IPS-15b (cell line): Measurements from ENCODE around the gene SPAG16.

Experiments
- H3K27me3 ChIP-seq: one replicate; pipeline ENCODE4 v1.6.1; 2013; ENCODE audit warnings: low read length; ENCODE audit not compliant: control insufficient read depth, insufficient read depth
- H3K36me3 ChIP-seq: one replicate; pipeline ENCODE4 v1.6.1; 2013; ENCODE audit warnings: low read length; ENCODE audit not compliant: control insufficient read depth, insufficient read depth
- H3K4me1 ChIP-seq: one replicate; pipeline ENCODE4 v1.6.1; 2013; ENCODE audit warnings: mild to moderate bottlenecking, low read length; ENCODE audit not compliant: control insufficient read depth, insufficient read depth
- H3K4me3 ChIP-seq: one replicate; pipeline ENCODE4 v1.5.1; 2013; ENCODE audit warnings: low read depth, low read length
- H3K9ac ChIP-seq: one replicate; pipeline ENCODE4 v1.6.1; 2013; ENCODE audit warnings: low read depth, mild to moderate bottlenecking, low read length
- H3K9me3 ChIP-seq: one replicate; pipeline ENCODE4 v1.6.1; 2013; ENCODE audit warnings: mild to moderate bottlenecking, low read length; ENCODE audit not compliant: control insufficient read depth, insufficient read depth

The SPAG16 gene

GRCh38 chr2:213248637-213249036 is 35.6 kb upstream of the SPAG16 start:
- Histone ChIP-seq H3K4me1 (peaks cover under 1% of the 10 kb centered on the region), H3K9me3 (no peaks in the 10 kb centered on the region), H3K9ac (no peak overlapping the region), H3K27me3 (no peaks in the 10 kb centered on the region), H3K4me3 (no peak overlapping the region), H3K36me3 (no peaks in the 10 kb centered on the region)

GRCh38 chr2:213249502-213249901 is 34.8 kb upstream of the SPAG16 start:
- no peaks in the 10 kb centered on the region for H3K36me3 ChIP-seq
- H3K9ac ChIP-seq, result no peak overlapping the region
- no peak overlapping the region for H3K4me3 ChIP-seq
- H3K27me3 ChIP-seq, result no peaks in the 10 kb centered on the region
- no peaks in the 10 kb centered on the region for H3K9me3 ChIP-seq
- no peaks in the 10 kb centered on the region for H3K4me1 ChIP-seq

- Histone ChIP-seq H3K9ac (no peak overlapping the region), H3K4me1 (no peaks in the 10 kb centered on the region), H3K4me3 (no peak overlapping the region), H3K27me3 (no peaks in the 10 kb centered on the region), H3K9me3 (no peaks in the 10 kb centered on the region), H3K36me3 (no peaks in the 10 kb centered on the region)
These were observed 32.6 kb upstream of the SPAG16 start for GRCh38 chr2:213251618-213252017.

GRCh38 chr2:213252206-213252605 is 32.1 kb upstream of the SPAG16 start:
- Histone ChIP-seq H3K4me3 (no peak overlapping the region), H3K27me3 (no peaks in the 10 kb centered on the region), H3K9ac (no peak overlapping the region), H3K36me3 (no peaks in the 10 kb centered on the region), H3K4me1 (no peaks in the 10 kb centered on the region), H3K9me3 (no peaks in the 10 kb centered on the region)

GRCh38 chr2:213253162-213253561 is 31.1 kb upstream of the SPAG16 start:
- Histone ChIP-seq H3K9ac (no peak overlapping the region), H3K4me3 (no peak overlapping the region)

GRCh38 chr2:213259266-213259665 is 25.0 kb upstream of the SPAG16 start:
- Histone ChIP-seq H3K4me1 (no peaks in the 10 kb centered on the region), H3K9me3 (no peaks in the 10 kb centered on the region), H3K9ac (no peak overlapping the region), H3K27me3 (no peaks in the 10 kb centered on the region), H3K4me3 (no peak overlapping the region), H3K36me3 (no peaks in the 10 kb centered on the region)

More at GRCh38 chr2:213253162-213253561, 31.1 kb upstream of the SPAG16 start:
- H3K36me3 ChIP-seq, result no peaks in the 10 kb centered on the region
- H3K27me3 ChIP-seq, result no peaks in the 10 kb centered on the region
- H3K9me3 ChIP-seq, result no peaks in the 10 kb centered on the region
- no peaks in the 10 kb centered on the region for H3K4me1 ChIP-seq

GRCh38 chr2:213261237-213261636 is 23.0 kb upstream of the SPAG16 start:
- no peaks in the 10 kb centered on the region for H3K9me3 ChIP-seq
- no peak overlapping the region for H3K4me3 ChIP-seq
- H3K36me3 ChIP-seq, result no peaks in the 10 kb centered on the region
- H3K4me1 ChIP-seq, result no peaks in the 10 kb centered on the region
- H3K27me3 ChIP-seq, result no peaks in the 10 kb centered on the region
- no peak overlapping the region for H3K9ac ChIP-seq

- H3K9ac ChIP-seq, result no peak overlapping the region
These were observed 22.5 kb upstream of the SPAG16 start for GRCh38 chr2:213261715-213262114.

GRCh38 chr2:213265679-213266078 is 18.6 kb upstream of the SPAG16 start:
- H3K4me3 ChIP-seq, result no peak overlapping the region
- no peaks in the 10 kb centered on the region for H3K9me3 ChIP-seq
- no peaks in the 10 kb centered on the region for H3K36me3 ChIP-seq

More at GRCh38 chr2:213261715-213262114, 22.5 kb upstream of the SPAG16 start:
- Histone ChIP-seq H3K4me1 (no peaks in the 10 kb centered on the region), H3K27me3 (no peaks in the 10 kb centered on the region), H3K9me3 (no peaks in the 10 kb centered on the region), H3K36me3 (no peaks in the 10 kb centered on the region), H3K4me3 (no peak overlapping the region)

GRCh38 chr2:213266421-213266820 is 17.8 kb upstream of the SPAG16 start:
- Histone ChIP-seq H3K9ac (no peak overlapping the region), H3K36me3 (no peaks in the 10 kb centered on the region), H3K9me3 (no peaks in the 10 kb centered on the region), H3K4me1 (no peaks in the 10 kb centered on the region), H3K27me3 (no peaks in the 10 kb centered on the region), H3K4me3 (no peak overlapping the region)

More at GRCh38 chr2:213265679-213266078, 18.6 kb upstream of the SPAG16 start:
- Histone ChIP-seq H3K4me1 (no peaks in the 10 kb centered on the region), H3K9ac (no peak overlapping the region), H3K27me3 (no peaks in the 10 kb centered on the region)

- H3K27me3 ChIP-seq, result no peaks in the 10 kb centered on the region
- H3K9me3 ChIP-seq, result no peaks in the 10 kb centered on the region
- no peak overlapping the region for H3K4me3 ChIP-seq
- H3K36me3 ChIP-seq, result no peaks in the 10 kb centered on the region
- no peaks in the 10 kb centered on the region for H3K4me1 ChIP-seq
- no peak overlapping the region for H3K9ac ChIP-seq
These were observed 12.3 kb upstream of the SPAG16 start for GRCh38 chr2:213271947-213272346.

GRCh38 chr2:213274143-213274542 is 10.1 kb upstream of the SPAG16 start:
- H3K4me1 ChIP-seq, result no peaks in the 10 kb centered on the region
- no peak overlapping the region for H3K9ac ChIP-seq
- H3K4me3 ChIP-seq, result no peak overlapping the region
- H3K27me3 ChIP-seq, result no peaks in the 10 kb centered on the region
- no peaks in the 10 kb centered on the region for H3K9me3 ChIP-seq
- no peaks in the 10 kb centered on the region for H3K36me3 ChIP-seq

- no peaks in the 10 kb centered on the region for H3K36me3 ChIP-seq
- no peaks in the 10 kb centered on the region for H3K27me3 ChIP-seq
- no peaks in the 10 kb centered on the region for H3K4me1 ChIP-seq
- H3K9ac ChIP-seq, result no peak overlapping the region
- no peak overlapping the region for H3K4me3 ChIP-seq
- H3K9me3 ChIP-seq, result no peaks in the 10 kb centered on the region
These were observed 9.0 kb upstream of the SPAG16 start for GRCh38 chr2:213275265-213275664.
